HG03097 (cell line): ENCODE measurements around the gene SLC38A8.

Source experiments
- ATAC-seq: cut with Tn5 transposase; IDR thresholded peaks from one replicate; pipeline ENCODE4 v1.9.1; 2021; ENCODE audit not compliant: unreplicated experiment, low FRiP score

Gene SLC38A8

GRCh38 chr16:84050316-84050715 is 7.7 kb upstream of the SLC38A8 start:
- ATAC-seq, result no peak

GRCh38 chr16:84049403-84050060 is 6.9 kb upstream of the SLC38A8 start:
- no peak for ATAC-seq

- no peak for ATAC-seq
These were observed 6.3 kb upstream of the SLC38A8 start for GRCh38 chr16:84048871-84049270.

- ATAC-seq, result no peak
These were observed 5.7 kb upstream of the SLC38A8 start for GRCh38 chr16:84048270-84048669.

- ATAC-seq, result no peak
These were observed 5.0 kb upstream of the SLC38A8 start for GRCh38 chr16:84047626-84048025.

- ATAC-seq, result no peak
These were observed 4.6 kb upstream of the SLC38A8 start for GRCh38 chr16:84047206-84047605.

GRCh38 chr16:84045818-84046470 is 3.3 kb upstream of the SLC38A8 start:
- no peak for ATAC-seq

GRCh38 chr16:84045001-84045817 is 2.6 kb upstream of the SLC38A8 start:
- ATAC-seq, result no peak

- no peak for ATAC-seq
These were observed 1.5 kb upstream of the SLC38A8 start for GRCh38 chr16:84044118-84044488.

- ATAC-seq, result no peak
These were observed 1.0 kb upstream of the SLC38A8 start for GRCh38 chr16:84043486-84044117.

GRCh38 chr16:84042879-84043485 is 387 bp upstream of the SLC38A8 start:
- ATAC-seq, result no peak

GRCh38 chr16:84041881-84042280 is 714 bp downstream of the SLC38A8 start:
- no peak for ATAC-seq

- ATAC-seq, result no peak
These were observed 1.5 kb downstream of the SLC38A8 start for GRCh38 chr16:84040823-84041820.

GRCh38 chr16:84040226-84040822 is 2.3 kb downstream of the SLC38A8 start:
- ATAC-seq, result no peak

- ATAC-seq, result no peak
These were observed 2.9 kb downstream of the SLC38A8 start for GRCh38 chr16:84039696-84040095.

GRCh38 chr16:84038469-84038868 is 4.1 kb downstream of the SLC38A8 start:
- ATAC-seq, result no peak

- ATAC-seq, result no peak
These were observed 5.6 kb downstream of the SLC38A8 start for GRCh38 chr16:84036982-84037425.

- ATAC-seq, result no peak
These were observed 6.5 kb downstream of the SLC38A8 start for GRCh38 chr16:84036131-84036530.

GRCh38 chr16:84034516-84034915 is 8.1 kb downstream of the SLC38A8 start:
- ATAC-seq, result no peak
